Endometrial microvascular endothelial cells (primary cell): ENCODE measurements around the gene DCLK3. TPM values are rescaled to one million over a fixed set of nuclear protein-coding genes. Genes with fewer than 3 reads are reported as not detected.

Experiments
- in situ Hi-C: cut with HindIII; loops from 2 replicates; pipeline ENCODE4 v1.10.0; 2017; ENCODE audit warnings: low sequenced_read_pairs, low pct_unique_long_range_greater_than_20kb; ENCODE audit errors: inconsistent ontology term
- total RNA-seq: library from RNA; depleted of rRNA; stranded (reverse); fragments of >200 nt; gene quantifications from one replicate; pipeline ENCODE4 v1.2.3, GENCODE V29; 2015; ENCODE audit errors: inconsistent ontology term

The DCLK3 gene
- total RNA-seq, 1 donor from 2014 or later: not detected

- in situ Hi-C loops: no loop called here
Observed at GRCh38 chr3:36774052-36774451, 9.7 kb upstream of the DCLK3 start.

- in situ Hi-C loops: no loop called here
Observed at GRCh38 chr3:36771931-36772330, 7.6 kb upstream of the DCLK3 start.

- in situ Hi-C loops: no loop called here
Observed at GRCh38 chr3:36769926-36770325, 5.6 kb upstream of the DCLK3 start.

GRCh38 chr3:36765104-36765503 lies 751 bp upstream of the DCLK3 start:
- in situ Hi-C loops: no loop called here

- in situ Hi-C loops: no loop called here
Observed at GRCh38 chr3:36764704-36765038, 318 bp upstream of the DCLK3 start.

- in situ Hi-C loops: no loop called here
Observed at GRCh38 chr3:36762918-36763849, 1.2 kb downstream of the DCLK3 start.

- in situ Hi-C loops: no loop called here
Observed at GRCh38 chr3:36761779-36762178, 2.6 kb downstream of the DCLK3 start.

- in situ Hi-C loops: no loop called here
Observed at GRCh38 chr3:36756269-36756668, 8.1 kb downstream of the DCLK3 start.

- in situ Hi-C loops: no loop called here
Observed at GRCh38 chr3:36751326-36751725, 13.0 kb downstream of the DCLK3 start.

- in situ Hi-C loops: no loop called here
Observed at GRCh38 chr3:36750737-36751136, 13.6 kb downstream of the DCLK3 start.

GRCh38 chr3:36744763-36745162 lies 19.6 kb downstream of the DCLK3 start:
- in situ Hi-C loops: no loop called here

- in situ Hi-C loops: no loop called here
Observed at GRCh38 chr3:36743826-36744225, 20.5 kb downstream of the DCLK3 start.

- in situ Hi-C loops: no loop called here
Observed at GRCh38 chr3:36741285-36741684, 23.1 kb downstream of the DCLK3 start.

GRCh38 chr3:36740787-36741186 lies 23.6 kb downstream of the DCLK3 start:
- in situ Hi-C loops: no loop called here

GRCh38 chr3:36738702-36739101 lies 25.7 kb downstream of the DCLK3 start:
- in situ Hi-C loops: no loop called here

GRCh38 chr3:36736301-36736700 lies 28.1 kb downstream of the DCLK3 start:
- in situ Hi-C loops: no loop called here

GRCh38 chr3:36734742-36735141 lies 29.6 kb downstream of the DCLK3 start:
- in situ Hi-C loops: no loop called here

- in situ Hi-C loops: no loop called here
Observed at GRCh38 chr3:36733723-36734122, 30.6 kb downstream of the DCLK3 start.

- in situ Hi-C loops: no loop called here
Observed at GRCh38 chr3:36733162-36733696, 31.1 kb downstream of the DCLK3 start.

- in situ Hi-C loops: no loop called here
Observed at GRCh38 chr3:36730966-36731365, 33.4 kb downstream of the DCLK3 start.
